K562 (cell line): ENCODE data around the gene MYO15A. TPM values are rescaled to one million over a fixed set of nuclear protein-coding genes. Genes with fewer than 3 reads are reported as not detected.

Source experiments
- ARID1B ChIP-seq: fragments of 450-650 bp; IDR thresholded peaks from 2 replicates; pipeline ENCODE4 v1.6.1; 2016; ENCODE audit warnings: antibody characterized with exemption, mild to moderate bottlenecking, inconsistent platforms
- ATF7 ChIP-seq: fragments of 450-650 bp; IDR thresholded peaks from 2 replicates; pipeline ENCODE4 v1.7.1; 2014; ENCODE audit warnings: mild to moderate bottlenecking, moderate library complexity
- CBFA2T3 ChIP-seq: fragments of 450-650 bp; IDR thresholded peaks from 2 replicates; pipeline ENCODE4 v1.6.1; 2017
- CBX2 ChIP-seq: fragments of 200-600 bp; sonication (generic); IDR thresholded peaks from one replicate; pipeline ENCODE4 v1.6.1; 2012; ENCODE audit warnings: mild to moderate bottlenecking, low read length, inconsistent platforms; ENCODE audit not compliant: insufficient read depth, poor library complexity, severe bottlenecking
- CEBPG ChIP-seq, 3 experiments: fragments of 200-800 bp in 1 of 3; sonication (Bioruptor generic) in 1 of 3; sonication (generic) in 1 of 3; formaldehyde crosslinking in 1 of 3; IDR thresholded peaks in 2 of 3; conservative IDR thresholded peaks in 1 of 3; 2 replicates each; pipeline versions ENCODE4 v1.6.1 to v1.8.0; 2016 to 2022; ENCODE audit warnings: missing compliant biosample characterization in 2 of 3, missing genetic modification characterization in 2 of 3, mild to moderate bottlenecking in 1 of 3, missing genetic modification reagents in 1 of 3
- FIP1L1 ChIP-seq: fragments of 200-400 bp; formaldehyde crosslinking; IDR thresholded peaks from 2 replicates; pipeline ENCODE4 v1.6.1; 2018; ENCODE audit warnings: mild to moderate bottlenecking, low read depth, low read length; ENCODE audit not compliant: poor library complexity, severe bottlenecking
- GATAD2A ChIP-seq: fragments of 450-650 bp; IDR thresholded peaks from 2 replicates; pipeline ENCODE4 v1.6.1; 2017
- HLTF ChIP-seq: fragments of 450-650 bp; IDR thresholded peaks from 2 replicates; pipeline ENCODE4 v1.6.1; 2016
- HOXB6 ChIP-seq: fragments of 250-450 bp; sonication (Bioruptor Pico); IDR thresholded peaks from 2 replicates; pipeline ENCODE4 v1.5.1; 2022; ENCODE audit warnings: mild to moderate bottlenecking, borderline replicate concordance
- ILF3 ChIP-seq: fragments of 450-650 bp; IDR thresholded peaks from 2 replicates; pipeline ENCODE4 v1.6.1; 2018; ENCODE audit warnings: antibody characterized with exemption, mild to moderate bottlenecking, moderate library complexity, borderline replicate concordance
- KLF13 ChIP-seq: fragments of 450-650 bp; IDR thresholded peaks from 2 replicates; pipeline ENCODE4 v1.6.1; 2016; ENCODE audit warnings: missing genetic modification characterization, low read depth, mild to moderate bottlenecking, missing compliant biosample characterization, moderate library complexity, borderline replicate concordance
- MYNN ChIP-seq, 2 experiments: sonication (generic); formaldehyde crosslinking in 1 of 2; IDR thresholded peaks; 2 replicates each; pipeline versions ENCODE4 v1.5.0 to v1.6.1; 2016 to 2020; ENCODE audit warnings: antibody characterized with exemption in 1 of 2, missing genetic modification reagents in 1 of 2
- NCOR1 ChIP-seq: fragments of 450-650 bp; IDR thresholded peaks from 2 replicates; pipeline ENCODE4 v1.6.1; 2016; ENCODE audit warnings: mild to moderate bottlenecking, moderate library complexity
- NEUROD1 ChIP-seq: fragments of 150-350 bp; IDR thresholded peaks from 2 replicates; pipeline ENCODE4 v1.6.1; 2014; ENCODE audit warnings: borderline replicate concordance, low read length, low read depth; ENCODE audit not compliant: partially characterized antibody
- NFXL1 ChIP-seq: fragments of 450-650 bp; formaldehyde crosslinking; IDR thresholded peaks from 2 replicates; pipeline ENCODE4 v1.4.0; 2021; ENCODE audit warnings: mild to moderate bottlenecking
- SNIP1 ChIP-seq: fragments of 450-650 bp; IDR thresholded peaks from 2 replicates; pipeline ENCODE4 v1.7.1; 2017; ENCODE audit warnings: low read depth, mild to moderate bottlenecking
- SOX6 ChIP-seq: fragments of 450-650 bp; IDR thresholded peaks from 2 replicates; pipeline ENCODE4 v1.6.1; 2014; ENCODE audit warnings: mild to moderate bottlenecking
- TEAD4 ChIP-seq, 2 experiments: sonication (generic) in 1 of 2; formaldehyde crosslinking in 1 of 2; IDR thresholded peaks; 2 replicates each; pipeline versions ENCODE4 v1.6.1 to v1.8.0; 2012 to 2022; ENCODE audit warnings: borderline replicate concordance in 1 of 2, inconsistent platforms in 1 of 2, low read length in 1 of 2, mild to moderate bottlenecking in 1 of 2, missing genetic modification reagents in 1 of 2
- XRCC4 ChIP-seq: IDR thresholded peaks from one replicate; pipeline ENCODE4 v1.6.1; 2011; ENCODE audit not compliant: insufficient read depth, insufficient read length; ENCODE audit errors: extremely low read depth
- ZBTB1 ChIP-seq: sonication (generic); formaldehyde crosslinking; IDR thresholded peaks from 2 replicates; pipeline ENCODE4 v1.8.1; 2023; ENCODE audit warnings: missing genetic modification reagents, low read depth, mild to moderate bottlenecking, borderline replicate concordance
- ZBTB8A ChIP-seq: fragments of 450-650 bp; IDR thresholded peaks from 2 replicates; pipeline ENCODE4 v1.6.1; 2018; ENCODE audit warnings: mild to moderate bottlenecking, moderate library complexity; ENCODE audit not compliant: partially characterized antibody
- ZEB2 ChIP-seq: fragments of 450-650 bp; IDR thresholded peaks from 2 replicates; pipeline ENCODE4 v1.6.1; 2016
- ZNF384 ChIP-seq: IDR thresholded peaks from 2 replicates; pipeline ENCODE4 v1.6.1; 2012; ENCODE audit warnings: low read depth, low read length, improper control_type of control experiment
- ZNF766 ChIP-seq: fragments of 200-800 bp; sonication (Bioruptor generic); conservative IDR thresholded peaks from 2 replicates; pipeline ENCODE4 v1.6.1; 2016; ENCODE audit warnings: missing genetic modification characterization, missing compliant biosample characterization
- polyA plus RNA-seq, 8 experiments: library from polyadenylated mRNA; depleted of rRNA in 4 of 8; stranded (reverse) in 5 of 8; unstranded in 3 of 8; fragments of >200 nt; fragmentation: Nextera tagmentation in 2 of 8; fragmentation: Illumina TruSeq in 1 of 8; extraction: Ambion mirVana in 2 of 8; extraction: Trizol in 1 of 8; gene quantifications; 2 replicates each; pipeline versions ENCODE4 v1.2.1 to v1.2.3, GENCODE V29; 2011 to 2014; ENCODE audit warnings: inconsistent platforms in 1 of 8, missing spikeins in 1 of 8
- total RNA-seq, 7 experiments: library from RNA; depleted of rRNA in 6 of 7; stranded (reverse); fragments of >200 nt in 6 of 7; fragmentation: Illumina TruSeq in 2 of 7; extraction: Trizol in 2 of 7; gene quantifications; 2 replicates each; pipeline versions ENCODE4 v1.2.1 to v1.2.3, GENCODE V29; 2011 to 2021; ENCODE audit warnings: low replicate concordance in 1 of 7
- TF ChIP-seq, protein P1 (sequence below): fragments of 250-450 bp; sonication (Bioruptor Pico); IDR thresholded peaks from 2 replicates; pipeline ENCODE4 v1.5.0; 2020; ENCODE audit warnings: mild to moderate bottlenecking, borderline replicate concordance
- TF ChIP-seq, protein P2 (sequence below), 2 experiments: fragments of 450-650 bp in 1 of 2; sonication (generic) in 1 of 2; formaldehyde crosslinking in 1 of 2; IDR thresholded peaks in 1 of 2; conservative IDR thresholded peaks in 1 of 2; 2 replicates each; pipeline versions ENCODE4 v1.6.1 to v1.8.1; 2016 to 2023; ENCODE audit warnings: mild to moderate bottlenecking in 2 of 2, moderate library complexity in 2 of 2, inconsistent platforms in 1 of 2, missing genetic modification reagents in 1 of 2

Gene MYO15A
- total and polyA plus RNA-seq, 9 of the 15 experiments (the other 6 are each of a cell fraction or from before 2014, with no cell fraction given), result 0.05 to 0.88 (median 0.14) TPM; not detected in 1

DNA sequence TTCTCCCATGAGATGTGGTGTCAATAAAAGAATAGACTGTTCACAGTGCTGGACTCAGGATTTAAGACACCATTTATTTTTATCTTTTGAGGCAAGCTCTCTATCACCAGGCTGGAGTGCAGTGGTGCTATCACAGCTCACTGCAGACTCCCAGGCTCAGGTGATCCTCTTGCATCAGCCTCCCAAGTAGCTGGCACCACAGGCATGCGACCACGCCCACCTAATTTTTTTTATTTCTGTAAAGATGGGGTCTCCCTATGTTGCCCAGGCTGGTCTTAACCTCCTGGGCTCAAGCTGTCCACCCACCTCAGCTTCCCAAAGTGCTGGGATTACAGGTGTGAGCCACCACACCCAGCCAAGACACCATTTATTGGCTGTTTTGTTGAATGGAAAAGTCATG is 39.5 kb upstream of the MYO15A start (continued):
- no peak for TF ChIP-seq ZBTB1 (CRISPR knock-in tag)
- no peak for TF ChIP-seq XRCC4
- TF ChIP-seq ZBTB8A, result no peak
- 0 out of 2 replicates have a peak, but pooled peaks have one; percentile 9 for TF ChIP-seq ATF7
- TF ChIP-seq, protein P1, sequence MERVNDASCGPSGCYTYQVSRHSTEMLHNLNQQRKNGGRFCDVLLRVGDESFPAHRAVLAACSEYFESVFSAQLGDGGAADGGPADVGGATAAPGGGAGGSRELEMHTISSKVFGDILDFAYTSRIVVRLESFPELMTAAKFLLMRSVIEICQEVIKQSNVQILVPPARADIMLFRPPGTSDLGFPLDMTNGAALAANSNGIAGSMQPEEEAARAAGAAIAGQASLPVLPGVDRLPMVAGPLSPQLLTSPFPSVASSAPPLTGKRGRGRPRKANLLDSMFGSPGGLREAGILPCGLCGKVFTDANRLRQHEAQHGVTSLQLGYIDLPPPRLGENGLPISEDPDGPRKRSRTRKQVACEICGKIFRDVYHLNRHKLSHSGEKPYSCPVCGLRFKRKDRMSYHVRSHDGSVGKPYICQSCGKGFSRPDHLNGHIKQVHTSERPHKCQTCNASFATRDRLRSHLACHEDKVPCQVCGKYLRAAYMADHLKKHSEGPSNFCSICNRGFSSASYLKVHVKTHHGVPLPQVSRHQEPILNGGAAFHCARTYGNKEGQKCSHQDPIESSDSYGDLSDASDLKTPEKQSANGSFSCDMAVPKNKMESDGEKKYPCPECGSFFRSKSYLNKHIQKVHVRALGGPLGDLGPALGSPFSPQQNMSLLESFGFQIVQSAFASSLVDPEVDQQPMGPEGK (CRISPR knock-in tag), result no peak
- no peak for TF ChIP-seq MYNN (IDR thresholded peaks at IDR 0.05)
- no peak for TF ChIP-seq MYNN (CRISPR knock-in tag; IDR thresholded peaks at IDR 0.05)
- no peak for TF ChIP-seq ILF3
- TF ChIP-seq KLF13 (tag), result peak; percentile 39; the same call in 1 of the 2 replicates
- TF ChIP-seq CBFA2T3, result no peak
- TF ChIP-seq, protein P2, sequence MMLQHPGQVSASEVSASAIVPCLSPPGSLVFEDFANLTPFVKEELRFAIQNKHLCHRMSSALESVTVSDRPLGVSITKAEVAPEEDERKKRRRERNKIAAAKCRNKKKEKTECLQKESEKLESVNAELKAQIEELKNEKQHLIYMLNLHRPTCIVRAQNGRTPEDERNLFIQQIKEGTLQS (IDR thresholded peaks at IDR 0.05), result peak; percentile 63; the same call in 1 of the 2 replicates
- TF ChIP-seq, protein P2 (CRISPR knock-in tag; conservative IDR thresholded peaks at IDR 0.05), result no peak
- TF ChIP-seq SOX6, result no peak
- TF ChIP-seq CEBPG (CRISPR knock-in tag; IDR thresholded peaks at IDR 0.05), result peak; percentile 35; the same call in 1 of the 2 replicates
- no peak for TF ChIP-seq CEBPG (tag; conservative IDR thresholded peaks at IDR 0.05 in 1 of 2, IDR thresholded peaks at IDR 0.05 in 1 of 2)
- TF ChIP-seq HLTF, result no peak
- TF ChIP-seq ARID1B, result peak; percentile 20; the same call in 1 of the 2 replicates
- no peak for TF ChIP-seq ZNF766 (CRISPR knock-in tag)
- TF ChIP-seq NCOR1, result no peak
- TF ChIP-seq CBX2, result no peak
- peak; percentile 57; the same call in 1 of the 2 replicates for TF ChIP-seq ZEB2
- no peak for TF ChIP-seq GATAD2A
- no peak for TF ChIP-seq NFXL1 (CRISPR knock-in tag)
- TF ChIP-seq TEAD4 (IDR thresholded peaks at IDR 0.05; ENCODE audit: low read length), result no peak
- no peak for TF ChIP-seq TEAD4 (CRISPR knock-in tag; IDR thresholded peaks at IDR 0.05; ENCODE audit: borderline replicate concordance)
- TF ChIP-seq SNIP1, result no peak
- no peak for TF ChIP-seq NEUROD1
- TF ChIP-seq FIP1L1, result no peak
- TF ChIP-seq HOXB6 (CRISPR knock-in tag), result no peak
- TF ChIP-seq ZNF384, result no peak
